ENCODE data around the gene RASL10A.
"Not testable (repeated sequence)": the region's sequence is repeated elsewhere in the genome, so short reads cannot be mapped to it uniquely, and the experiment has no call there.

Gene RASL10A

GRCh38 chr22:29315286-29316140 lies at the start of gene RASL10A:
RASL10A (minus strand) TSS chr22:29315697; CDS start chr22:29315246, 451 bp downstream.
- no peak for DNase-seq

- no peak for DNase-seq
These were observed 44.0 kb upstream of the RASL10A start for GRCh38 chr22:29359469-29359868.

- not testable (repeated sequence) for DNase-seq
These were observed 41.8 kb upstream of the RASL10A start for GRCh38 chr22:29357193-29357890.

GRCh38 chr22:29353860-29354259 lies 38.4 kb upstream of the RASL10A start:
- no peak for DNase-seq

GRCh38 chr22:29353286-29353685 lies 37.8 kb upstream of the RASL10A start:
- DNase-seq: no peak

- DNase-seq: no peak
These were observed 37.3 kb upstream of the RASL10A start for GRCh38 chr22:29352778-29353177.

- DNase-seq: no peak
These were observed 36.4 kb upstream of the RASL10A start for GRCh38 chr22:29351891-29352290.

GRCh38 chr22:29351042-29351441 lies 35.5 kb upstream of the RASL10A start:
- no peak for DNase-seq

GRCh38 chr22:29348956-29349355 lies 33.5 kb upstream of the RASL10A start:
- no peak for DNase-seq

- DNase-seq: no peak
These were observed 32.5 kb upstream of the RASL10A start for GRCh38 chr22:29348041-29348440.

GRCh38 chr22:29346659-29347058 lies 31.2 kb upstream of the RASL10A start:
- DNase-seq: no peak

GRCh38 chr22:29345932-29346331 lies 30.4 kb upstream of the RASL10A start:
- no peak for DNase-seq

- not testable (repeated sequence) for DNase-seq
These were observed 29.4 kb upstream of the RASL10A start for GRCh38 chr22:29344889-29345288.

- no peak for DNase-seq
These were observed 28.6 kb upstream of the RASL10A start for GRCh38 chr22:29344137-29344536.

- no peak for DNase-seq
These were observed 27.9 kb upstream of the RASL10A start for GRCh38 chr22:29343313-29343805.

- DNase-seq: no peak
These were observed 27.2 kb upstream of the RASL10A start for GRCh38 chr22:29342577-29343312.

GRCh38 chr22:29342177-29342576 lies 26.7 kb upstream of the RASL10A start:
- no peak for DNase-seq

GRCh38 chr22:29341849-29342127 lies 26.3 kb upstream of the RASL10A start:
- DNase-seq: no peak

- no peak for DNase-seq
These were observed 25.8 kb upstream of the RASL10A start for GRCh38 chr22:29341056-29341848.

- no peak for DNase-seq
These were observed 25.1 kb upstream of the RASL10A start for GRCh38 chr22:29340566-29340965.

GRCh38 chr22:29339381-29340235 lies 24.1 kb upstream of the RASL10A start:
- no peak for DNase-seq

GRCh38 chr22:29338398-29338797 lies 22.9 kb upstream of the RASL10A start:
- no peak for DNase-seq
